TTC549 (cell line): ENCODE results near the gene MRPL36.

ENCODE experiments used
- FAIRE-seq: peaks from 2 replicates; lab custom pipeline; 2012; peaks lifted over from hg19 to GRCh38; lab: Jason Lieb, UNC

Gene MRPL36

GRCh38 chr5:1763960-1764605, 35.6 kb downstream of the MRPL36 start:
- FAIRE-seq: no peak

GRCh38 chr5:1763548-1763911, 36.1 kb downstream of the MRPL36 start:
- FAIRE-seq: no peak

DNA sequence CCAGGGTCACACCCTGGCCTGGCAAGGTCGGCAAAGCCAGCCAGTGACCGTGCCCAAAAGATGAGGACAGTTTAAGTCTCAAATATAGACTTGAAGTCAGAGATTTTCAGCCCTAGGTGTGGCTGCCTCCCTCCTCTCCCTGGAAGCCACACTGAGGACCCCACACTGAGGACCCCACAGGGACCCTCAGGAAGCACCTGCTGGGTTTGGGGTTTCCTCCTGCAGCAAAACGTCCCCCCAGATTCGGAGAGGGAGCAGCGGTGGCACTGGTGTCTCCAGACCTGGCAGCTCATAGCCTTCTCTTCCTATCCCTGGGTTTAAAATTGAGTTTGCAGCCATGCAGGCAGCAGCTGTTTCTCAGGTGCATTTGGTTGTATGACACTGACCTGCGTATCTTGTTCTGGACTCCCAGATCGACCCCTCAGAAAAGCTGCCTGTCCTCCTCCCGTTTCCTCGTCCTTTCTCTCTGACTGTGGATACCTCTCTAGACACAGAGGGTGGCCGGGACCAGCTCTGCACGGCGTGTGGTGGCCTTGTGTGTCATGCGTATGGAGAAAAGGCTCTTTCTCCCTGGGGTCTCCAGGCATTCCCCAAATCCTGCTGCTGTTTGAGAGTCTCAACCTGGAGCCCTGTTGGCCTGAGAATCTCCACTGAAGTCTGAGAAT, 36.6 kb downstream of the MRPL36 start:
- no peak for FAIRE-seq

DNA sequence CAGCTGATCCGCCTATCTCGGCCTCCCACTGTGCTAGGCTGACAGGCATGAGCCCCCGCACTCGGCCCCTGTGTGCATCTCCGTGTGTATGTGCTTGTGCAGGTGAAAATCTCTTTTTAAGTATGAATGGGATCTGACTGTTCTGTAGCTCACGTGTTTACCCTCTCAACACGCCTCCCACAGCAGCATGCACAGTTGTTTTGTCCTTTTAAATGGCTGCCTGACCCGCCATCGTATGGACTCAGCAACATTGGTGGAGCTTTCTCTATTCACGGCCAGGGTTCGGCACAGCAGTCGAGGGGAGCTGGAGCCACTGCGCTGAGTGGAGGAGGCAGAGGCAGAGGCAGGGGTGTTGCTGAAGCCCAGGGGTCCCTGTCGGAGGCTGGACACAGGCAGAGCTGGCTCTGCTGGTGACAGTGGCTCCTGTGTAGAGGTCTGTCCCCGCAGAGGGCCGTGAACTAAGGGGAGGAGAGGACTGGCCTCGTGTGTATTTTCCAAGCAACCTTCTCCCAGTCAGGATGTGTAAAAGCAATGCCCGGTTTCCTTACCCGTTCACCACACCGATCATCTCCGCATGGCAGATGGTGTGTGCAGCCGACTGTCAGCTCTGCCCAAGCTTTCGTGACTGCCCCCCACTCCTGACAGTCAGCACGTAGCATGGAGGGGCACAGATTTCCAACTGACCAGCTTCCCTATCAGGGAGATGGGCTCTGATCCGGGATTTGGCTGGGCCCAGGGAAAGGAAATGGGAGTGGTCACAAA, 37.3 kb downstream of the MRPL36 start:
- no peak for FAIRE-seq

DNA sequence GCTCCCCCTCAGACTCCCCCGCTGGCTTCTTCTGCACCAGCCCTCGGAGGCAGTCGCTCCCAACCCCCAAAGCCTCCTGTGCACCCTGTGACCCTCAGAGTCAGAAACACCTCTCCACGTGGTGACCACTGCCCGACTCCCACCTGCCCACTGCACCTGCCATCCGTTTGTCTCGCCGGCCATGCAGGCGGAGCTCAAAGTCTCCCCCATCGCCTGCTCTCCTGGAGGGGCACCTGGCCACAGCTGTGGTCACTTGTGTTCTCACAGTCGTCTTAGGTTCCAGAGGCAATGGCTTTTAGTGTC, 38.2 kb downstream of the MRPL36 start:
- FAIRE-seq: no peak

GRCh38 chr5:1760656-1761452, 38.8 kb downstream of the MRPL36 start:
- no peak for FAIRE-seq

- FAIRE-seq: no peak
Measured at GRCh38 chr5:1760231-1760630, 39.4 kb downstream of the MRPL36 start.

DNA sequence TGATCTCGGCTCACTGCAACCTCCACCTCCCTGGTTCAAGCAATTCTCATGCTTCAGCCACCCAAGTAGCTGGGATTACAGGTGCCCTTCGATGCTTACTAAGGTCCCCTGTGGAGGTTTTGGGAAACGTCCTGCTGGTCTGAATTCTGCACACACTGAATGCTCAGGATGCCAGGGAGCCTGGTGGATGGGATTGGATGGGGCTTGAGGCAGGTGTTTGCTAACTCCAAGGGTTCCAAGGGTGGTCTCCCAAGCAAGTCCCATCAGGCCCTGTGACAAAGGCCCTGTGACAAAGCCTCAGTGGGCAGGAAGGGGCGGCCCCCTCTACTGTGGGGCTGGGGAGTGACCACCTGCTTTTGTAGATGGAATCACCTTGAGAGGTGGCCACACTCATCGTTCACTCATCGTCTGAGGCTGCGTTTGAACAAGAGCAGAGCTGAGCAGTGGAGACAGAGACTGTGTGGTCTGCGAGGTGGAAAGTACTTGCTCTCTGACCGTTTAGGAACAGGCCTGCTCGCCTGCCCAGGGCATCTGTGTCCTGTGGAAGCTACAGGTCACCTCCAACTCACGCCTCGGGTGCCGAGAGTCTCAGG, 40.2 kb downstream of the MRPL36 start:
- no peak for FAIRE-seq

DNA sequence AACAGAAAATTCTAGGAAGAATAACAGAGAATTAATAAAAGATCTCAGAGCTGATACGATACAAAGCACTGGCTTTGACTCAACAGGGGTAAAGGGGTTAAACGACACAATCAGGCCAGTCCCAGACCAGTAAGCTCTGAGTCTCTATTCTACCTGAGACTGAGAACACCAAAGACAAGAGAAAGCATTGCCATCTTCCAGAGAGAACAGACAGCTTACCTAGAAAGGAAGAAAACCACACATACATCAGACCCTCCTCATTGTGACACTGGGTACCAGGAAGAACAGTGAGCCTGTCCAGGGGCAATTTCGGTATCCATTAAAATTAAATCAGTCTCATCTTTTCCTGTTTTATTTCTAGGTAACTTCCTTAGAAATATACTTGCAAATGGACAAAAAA, 41.1 kb downstream of the MRPL36 start:
- FAIRE-seq: no peak

- FAIRE-seq: no peak
Measured at GRCh38 chr5:1757511-1757910, 42.1 kb downstream of the MRPL36 start.

DNA sequence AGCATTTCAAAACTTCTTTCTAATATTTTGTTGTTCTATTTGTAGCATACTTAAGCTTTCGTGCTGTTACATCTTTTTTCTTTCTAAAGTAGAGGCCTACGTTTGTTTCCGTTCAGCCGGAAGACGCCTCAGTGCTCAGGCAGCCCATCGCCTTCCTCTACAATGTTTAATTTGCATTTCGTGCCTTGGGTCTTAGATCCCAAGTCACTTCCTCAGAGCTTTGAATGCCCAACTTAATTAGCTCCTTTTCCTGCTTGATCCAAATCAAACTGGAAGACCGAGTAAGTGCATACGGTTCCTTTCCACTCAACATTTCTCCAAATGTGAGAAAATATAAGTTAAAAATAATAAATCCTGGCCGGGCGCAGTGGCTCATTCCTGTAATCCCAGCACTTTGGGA, 43.2 kb downstream of the MRPL36 start:
- no peak for FAIRE-seq

DNA sequence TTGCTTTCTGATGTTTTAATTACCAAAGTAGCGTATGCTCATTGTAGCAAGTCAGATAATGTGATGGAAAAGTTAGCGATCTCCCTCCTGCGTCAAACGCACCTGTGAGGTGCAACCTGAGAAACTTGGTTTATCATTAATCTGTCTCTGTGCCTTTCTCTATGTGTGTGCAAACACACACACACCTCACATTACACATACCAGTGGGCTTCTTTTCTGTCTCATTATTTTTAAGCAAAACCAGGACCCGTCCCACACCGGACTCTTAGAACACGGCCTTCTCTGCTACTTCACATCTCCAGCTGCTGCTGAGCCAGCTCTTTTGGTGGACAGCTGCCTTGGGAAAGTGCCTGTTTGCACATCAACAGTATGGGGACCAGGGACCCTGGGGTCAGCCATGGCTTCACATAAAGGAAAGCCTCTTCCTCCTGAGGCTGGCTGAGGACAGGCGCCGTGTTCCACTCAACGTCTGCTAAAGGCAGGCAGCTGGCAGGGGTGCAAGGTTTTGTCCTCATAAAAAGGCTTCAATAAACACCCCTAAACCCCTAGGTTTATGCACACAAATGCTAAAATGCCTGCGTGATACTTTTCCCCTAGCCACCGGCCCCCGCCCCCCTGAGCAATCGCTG, 44.2 kb downstream of the MRPL36 start:
- no peak for FAIRE-seq

DNA sequence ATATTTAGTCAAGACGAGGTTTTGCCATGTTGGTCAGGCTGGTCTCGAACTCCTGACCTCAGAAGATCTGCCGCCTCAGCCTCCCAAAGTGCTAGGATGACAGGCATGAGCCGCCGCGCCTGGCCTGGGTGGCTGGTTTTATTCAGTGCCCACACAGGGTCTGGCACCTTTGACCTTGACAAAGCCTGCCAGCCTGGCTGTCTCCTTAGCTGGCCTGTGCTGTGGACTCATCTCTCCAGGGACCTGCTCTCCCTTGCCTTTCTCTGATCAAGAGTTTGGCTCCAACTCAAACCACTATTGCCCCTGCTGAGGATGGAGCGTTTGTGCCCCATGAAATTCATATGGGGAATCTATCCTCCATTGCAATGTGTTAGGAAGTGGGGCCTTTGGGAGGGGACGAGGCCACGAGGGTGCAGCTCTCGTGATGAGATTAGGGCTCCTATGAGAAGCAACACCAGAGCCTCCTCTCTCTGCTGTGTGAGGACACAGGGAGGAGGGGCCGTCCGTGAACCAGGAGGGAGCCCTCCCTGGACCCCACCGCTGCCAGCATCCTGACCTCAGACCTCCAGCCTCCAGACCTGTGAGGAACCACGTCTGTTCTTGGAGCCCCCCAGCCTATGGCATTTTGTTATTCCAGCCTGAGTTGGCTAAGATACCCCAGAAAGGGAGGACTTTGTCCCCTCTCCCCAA, 45.0 kb downstream of the MRPL36 start:
- no peak for FAIRE-seq

DNA sequence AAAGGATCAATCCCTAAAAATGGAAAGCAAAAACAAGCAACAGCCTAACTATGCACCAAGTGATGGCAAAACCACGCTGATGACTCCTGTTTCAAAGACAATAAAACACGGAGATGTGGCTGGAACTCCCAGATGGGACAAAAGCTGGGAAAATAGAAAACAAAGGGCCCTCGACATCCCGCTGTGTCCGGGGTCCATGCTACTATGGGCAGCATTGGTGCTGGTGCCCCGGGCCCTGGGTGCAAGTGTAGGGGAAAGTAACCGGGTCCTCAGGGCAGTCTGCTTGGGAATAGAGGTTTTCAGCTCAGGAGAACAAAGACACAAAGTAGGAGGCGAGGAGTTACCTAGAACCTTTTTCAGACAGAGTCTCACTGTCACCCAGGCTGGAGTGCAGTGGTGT, 46.1 kb downstream of the MRPL36 start:
- no peak for FAIRE-seq

DNA sequence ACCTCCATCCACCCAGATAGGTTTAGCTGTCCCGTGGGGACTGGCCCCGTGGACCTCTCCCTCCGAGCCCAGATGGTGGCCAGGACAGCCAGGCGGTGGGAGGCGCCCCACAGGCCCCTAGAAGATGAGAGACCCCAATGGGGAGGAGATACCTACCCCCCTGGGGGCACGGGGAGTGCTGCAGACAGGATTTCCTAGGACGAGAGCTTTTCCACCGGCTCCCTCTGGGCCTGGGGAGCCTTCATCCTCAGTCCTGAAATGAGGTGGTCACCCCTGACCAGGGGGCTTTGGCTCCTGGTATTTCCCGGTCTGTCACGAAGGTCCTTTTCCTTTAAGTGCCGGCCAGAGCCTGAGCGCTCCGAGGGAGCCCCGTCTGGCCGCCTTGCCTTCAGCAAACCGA, 46.8 kb downstream of the MRPL36 start:
- FAIRE-seq: no peak

DNA sequence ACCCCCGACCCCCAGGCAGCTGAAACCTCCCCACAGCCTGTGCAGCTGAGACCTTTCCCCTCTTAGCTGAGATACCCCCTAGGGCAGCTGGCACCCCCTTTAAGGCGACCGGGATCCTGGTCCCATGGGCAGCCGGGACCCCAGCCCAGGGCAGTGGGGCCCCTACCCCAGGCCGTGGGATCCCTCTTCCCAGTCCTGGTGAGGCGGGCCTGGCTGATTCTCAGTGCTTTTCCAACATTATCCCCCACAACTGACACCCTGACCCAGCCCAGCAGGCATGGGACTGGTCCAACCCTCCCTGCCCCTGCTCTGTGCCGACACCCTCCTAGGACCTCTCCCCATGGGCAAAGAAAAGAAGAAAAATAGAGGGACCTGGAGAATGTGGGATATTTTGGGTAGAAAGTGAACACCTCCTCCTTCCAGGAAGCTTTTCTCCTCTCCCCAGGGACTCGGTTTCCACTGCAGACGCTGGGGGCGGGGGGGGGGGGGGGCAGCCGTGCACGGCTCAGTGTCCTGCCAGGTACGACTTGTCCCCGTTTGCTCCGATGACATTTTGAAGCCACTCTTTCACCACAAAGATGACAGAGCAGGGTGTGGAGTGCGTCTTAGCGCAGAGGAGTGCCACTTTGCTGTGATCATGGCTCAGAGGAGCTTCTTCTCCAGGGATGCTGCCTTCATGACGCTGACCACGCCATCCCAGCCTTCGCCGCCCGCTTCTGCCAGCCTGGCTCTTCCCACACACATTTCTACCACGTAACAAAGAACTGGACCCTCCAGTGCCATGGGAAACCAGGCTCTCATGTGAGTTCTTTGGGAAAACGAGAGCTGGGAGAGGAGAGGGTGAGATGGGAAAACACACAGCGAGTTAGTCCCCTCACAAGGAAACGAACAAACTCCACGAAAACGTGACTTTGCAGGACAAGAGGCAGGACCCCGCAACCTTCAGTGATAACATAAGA, 47.5 kb downstream of the MRPL36 start:
- no peak for FAIRE-seq

GRCh38 chr5:1751026-1751863, 48.4 kb downstream of the MRPL36 start:
- no peak for FAIRE-seq

DNA sequence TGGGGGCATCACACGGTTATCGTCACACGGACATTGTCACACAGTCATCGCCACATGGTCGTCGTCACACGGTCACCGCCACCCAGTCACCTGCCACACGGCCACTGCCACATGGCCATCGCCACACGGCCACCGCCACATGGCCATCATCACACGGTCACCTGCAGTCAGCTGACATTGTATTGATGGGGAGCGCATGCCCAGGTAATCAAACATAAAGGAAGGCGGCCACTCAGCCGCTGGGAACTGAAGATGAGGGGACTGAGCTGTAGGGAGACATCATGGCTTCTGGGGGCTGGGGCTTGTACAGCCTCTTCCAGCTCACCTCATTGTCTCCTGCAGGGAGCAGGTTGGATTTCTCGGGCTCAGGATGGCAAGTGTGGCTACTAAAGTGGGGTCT, 49.2 kb downstream of the MRPL36 start:
- no peak for FAIRE-seq

- FAIRE-seq: no peak
Measured at GRCh38 chr5:1749346-1750124, 50.1 kb downstream of the MRPL36 start.
